Neural cell (in vitro differentiated cells): ENCODE data around the gene SERGEF. TPM values are rescaled to one million over a fixed set of nuclear protein-coding genes. Genes with fewer than 3 reads are reported as not detected.

Experiments used
- H2AFZ ChIP-seq: fragments of 200-600, 300-800 bp; sonication (generic), shearing (Covaris generic); 2 replicates; pipeline ENCODE4 v1.6.0; 2014; ENCODE audit warnings: low read depth, mild to moderate bottlenecking, antibody characterized with exemption, low read length, moderate library complexity
- H3F3A ChIP-seq: fragments of 200-600 bp; shearing (Covaris generic); 2 replicates; pipeline ENCODE4 v1.6.1; 2016; ENCODE audit warnings: mild to moderate bottlenecking, moderate library complexity, mixed read lengths, antibody characterized with exemption, low read length; ENCODE audit not compliant: insufficient read depth, poor library complexity, severe bottlenecking
- H3K27ac ChIP-seq: fragments of 200-600, 300-800 bp; sonication (generic), shearing (Covaris generic); 2 replicates; pipeline ENCODE4 v1.5.1; 2014; ENCODE audit warnings: mild to moderate bottlenecking, low read length, moderate library complexity
- H3K27me3 ChIP-seq: fragments of 300-800, 200-600 bp; sonication (generic), shearing (Covaris generic); 2 replicates; pipeline ENCODE4 v1.6.0; 2014; ENCODE audit warnings: mild to moderate bottlenecking, low read depth, low read length, moderate library complexity; ENCODE audit not compliant: insufficient read depth
- H3K36me3 ChIP-seq: fragments of 300-800, 200-600 bp; sonication (generic), shearing (Covaris generic); 2 replicates; pipeline ENCODE4 v1.5.1; 2014; ENCODE audit warnings: mild to moderate bottlenecking, antibody characterized with exemption, low read length, moderate library complexity; ENCODE audit not compliant: insufficient read depth
- H3K4me2 ChIP-seq: fragments of 300-800, 200-600 bp; sonication (generic), shearing (Covaris generic); 2 replicates; pipeline ENCODE4 v1.6.0; 2014; ENCODE audit warnings: mild to moderate bottlenecking, low read length
- H3K4me3 ChIP-seq: fragments of 300-800, 200-600 bp; sonication (generic), shearing (Covaris generic); 2 replicates; pipeline ENCODE4 v1.5.1; 2014; ENCODE audit warnings: mild to moderate bottlenecking, low read length, moderate library complexity
- H3K79me2 ChIP-seq: fragments of 200-600 bp; shearing (Covaris generic); replicated peaks from 2 replicates; pipeline ENCODE4 v1.6.0; 2014; ENCODE audit warnings: mild to moderate bottlenecking, low read length, moderate library complexity; ENCODE audit not compliant: insufficient read depth
- H3K9ac ChIP-seq: fragments of 300-800, 200-600 bp; sonication (generic), shearing (Covaris generic); 2 replicates; pipeline ENCODE4 v1.6.1; 2016; ENCODE audit warnings: mild to moderate bottlenecking, low read length, mixed read lengths
- H3K9me2 ChIP-seq: fragments of 200-600 bp; shearing (Covaris generic); 2 replicates; pipeline ENCODE4 v1.6.1; 2016; ENCODE audit warnings: mild to moderate bottlenecking, low read length, mixed read lengths; ENCODE audit not compliant: insufficient read depth
- H3K9me3 ChIP-seq: fragments of 200-600, 300-800 bp; sonication (generic), shearing (Covaris generic); 2 replicates; pipeline ENCODE4 v1.6.1; 2016; ENCODE audit warnings: mild to moderate bottlenecking, mixed run types, low read length, moderate library complexity, mixed read lengths
- H4K20me1 ChIP-seq: fragments of 200-600 bp; shearing (Covaris generic); 2 replicates; pipeline ENCODE4 v1.6.1; 2016; ENCODE audit warnings: mild to moderate bottlenecking, mixed run types; ENCODE audit not compliant: insufficient read depth
- EP300 ChIP-seq: fragments of 450-650 bp; conservative IDR thresholded peaks from 2 replicates; pipeline ENCODE4 v1.6.1; 2014; ENCODE audit warnings: antibody characterized with exemption, mild to moderate bottlenecking, moderate library complexity; ENCODE audit not compliant: poor library complexity, severe bottlenecking
- EZH2 ChIP-seq: fragments of 200-600, 300-800 bp; shearing (Covaris generic), sonication (generic); IDR thresholded peaks from 2 replicates; pipeline ENCODE4 v1.6.1; 2014; ENCODE audit warnings: antibody characterized with exemption, low read length, borderline replicate concordance, mild to moderate bottlenecking; ENCODE audit not compliant: insufficient read depth, poor library complexity, severe bottlenecking
- MXI1 ChIP-seq: fragments of 450-650 bp; conservative IDR thresholded peaks from 2 replicates; pipeline ENCODE4 v1.6.1; 2014; ENCODE audit warnings: antibody characterized with exemption, mild to moderate bottlenecking; ENCODE audit not compliant: poor library complexity, severe bottlenecking
- POLR2AphosphoS5 ChIP-seq: IDR thresholded peaks from 2 replicates; pipeline ENCODE4 v1.6.1; 2012
- RAD21 ChIP-seq: fragments of 450-650 bp; conservative IDR thresholded peaks from 2 replicates; pipeline ENCODE4 v1.6.1; 2014; ENCODE audit warnings: antibody characterized with exemption, mild to moderate bottlenecking, moderate library complexity
- SMC3 ChIP-seq: fragments of 450-650 bp; conservative IDR thresholded peaks from 2 replicates; pipeline ENCODE4 v1.6.1; 2014; ENCODE audit warnings: antibody characterized with exemption, mild to moderate bottlenecking, moderate library complexity; ENCODE audit not compliant: poor library complexity
- polyA plus RNA-seq: library from polyadenylated mRNA; depleted of rRNA; stranded (reverse); fragments of >200 nt; gene quantifications from 2 replicates; pipeline ENCODE4 v1.2.3, GENCODE V29; 2014
- TF ChIP-seq, protein P1 (sequence below): IDR thresholded peaks from 2 replicates; pipeline ENCODE4 v1.6.1; 2012; ENCODE audit warnings: borderline replicate concordance
- TF ChIP-seq, protein P2 (sequence below): fragments of 450-650 bp; IDR thresholded peaks from 2 replicates; pipeline ENCODE4 v1.5.1; 2014; ENCODE audit warnings: antibody characterized with exemption, mild to moderate bottlenecking, moderate library complexity; ENCODE audit not compliant: poor library complexity, severe bottlenecking

SERGEF gene
- polyA plus RNA-seq, 1 donor from 2014 or later = 49.6 TPM

DNA sequence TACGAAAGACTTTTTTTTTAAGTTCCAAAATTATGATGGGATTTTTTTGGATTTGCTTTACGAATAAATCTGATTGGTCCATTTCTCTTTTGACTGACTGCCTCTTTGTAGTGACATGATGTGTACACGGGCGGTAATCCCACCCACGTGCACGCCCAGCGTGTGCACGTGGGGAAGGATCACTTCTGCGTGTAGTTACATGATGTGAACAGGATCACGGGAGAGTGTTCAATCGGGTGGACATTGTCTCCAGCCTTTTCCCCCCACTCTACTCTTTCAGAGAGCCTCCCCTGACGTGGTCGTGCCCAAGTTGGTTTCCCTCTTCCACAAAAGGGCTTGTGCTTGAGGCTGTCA is 235.1 kb downstream of the SERGEF start:
- Histone ChIP-seq H3K4me2 (no peak overlapping the region), H3K9ac (no peak overlapping the region), H3K36me3 (no peaks in the 10 kb centered on the region), H4K20me1 (no peaks in the 10 kb centered on the region), H2AFZ (no peak overlapping the region), H3K27me3 (no peaks in the 10 kb centered on the region), H3K79me2 (no peaks in the 10 kb centered on the region), H3F3A (no peaks in the 10 kb centered on the region), H3K9me2 (no peaks in the 10 kb centered on the region), H3K4me3 (no peak overlapping the region), H3K9me3 (no peaks in the 10 kb centered on the region), H3K27ac (no peak overlapping the region)
- TF ChIP-seq MXI1 = no peak
- no peak for TF ChIP-seq EP300
- TF ChIP-seq RAD21 = no peak

GRCh38 chr11:17777086-17777737 is 235.6 kb downstream of the SERGEF start:
- Histone ChIP-seq H3K27me3 (no peaks in the 10 kb centered on the region), H4K20me1 (no peaks in the 10 kb centered on the region), H3F3A (no peaks in the 10 kb centered on the region), H3K9me2 (no peaks in the 10 kb centered on the region), H3K79me2 (no peaks in the 10 kb centered on the region), H3K4me3 (no peak overlapping the region), H3K4me2 (no peak overlapping the region), H3K9ac (no peak overlapping the region), H3K27ac (no peak overlapping the region), H3K36me3 (no peaks in the 10 kb centered on the region), H2AFZ (no peak overlapping the region), H3K9me3 (no peaks in the 10 kb centered on the region)
- TF ChIP-seq, protein P1, sequence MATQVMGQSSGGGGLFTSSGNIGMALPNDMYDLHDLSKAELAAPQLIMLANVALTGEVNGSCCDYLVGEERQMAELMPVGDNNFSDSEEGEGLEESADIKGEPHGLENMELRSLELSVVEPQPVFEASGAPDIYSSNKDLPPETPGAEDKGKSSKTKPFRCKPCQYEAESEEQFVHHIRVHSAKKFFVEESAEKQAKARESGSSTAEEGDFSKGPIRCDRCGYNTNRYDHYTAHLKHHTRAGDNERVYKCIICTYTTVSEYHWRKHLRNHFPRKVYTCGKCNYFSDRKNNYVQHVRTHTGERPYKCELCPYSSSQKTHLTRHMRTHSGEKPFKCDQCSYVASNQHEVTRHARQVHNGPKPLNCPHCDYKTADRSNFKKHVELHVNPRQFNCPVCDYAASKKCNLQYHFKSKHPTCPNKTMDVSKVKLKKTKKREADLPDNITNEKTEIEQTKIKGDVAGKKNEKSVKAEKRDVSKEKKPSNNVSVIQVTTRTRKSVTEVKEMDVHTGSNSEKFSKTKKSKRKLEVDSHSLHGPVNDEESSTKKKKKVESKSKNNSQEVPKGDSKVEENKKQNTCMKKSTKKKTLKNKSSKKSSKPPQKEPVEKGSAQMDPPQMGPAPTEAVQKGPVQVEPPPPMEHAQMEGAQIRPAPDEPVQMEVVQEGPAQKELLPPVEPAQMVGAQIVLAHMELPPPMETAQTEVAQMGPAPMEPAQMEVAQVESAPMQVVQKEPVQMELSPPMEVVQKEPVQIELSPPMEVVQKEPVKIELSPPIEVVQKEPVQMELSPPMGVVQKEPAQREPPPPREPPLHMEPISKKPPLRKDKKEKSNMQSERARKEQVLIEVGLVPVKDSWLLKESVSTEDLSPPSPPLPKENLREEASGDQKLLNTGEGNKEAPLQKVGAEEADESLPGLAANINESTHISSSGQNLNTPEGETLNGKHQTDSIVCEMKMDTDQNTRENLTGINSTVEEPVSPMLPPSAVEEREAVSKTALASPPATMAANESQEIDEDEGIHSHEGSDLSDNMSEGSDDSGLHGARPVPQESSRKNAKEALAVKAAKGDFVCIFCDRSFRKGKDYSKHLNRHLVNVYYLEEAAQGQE = no peak
- no peak for TF ChIP-seq MXI1
- TF ChIP-seq EP300 = no peak
- no peak for TF ChIP-seq RAD21
- TF ChIP-seq, protein P2, sequence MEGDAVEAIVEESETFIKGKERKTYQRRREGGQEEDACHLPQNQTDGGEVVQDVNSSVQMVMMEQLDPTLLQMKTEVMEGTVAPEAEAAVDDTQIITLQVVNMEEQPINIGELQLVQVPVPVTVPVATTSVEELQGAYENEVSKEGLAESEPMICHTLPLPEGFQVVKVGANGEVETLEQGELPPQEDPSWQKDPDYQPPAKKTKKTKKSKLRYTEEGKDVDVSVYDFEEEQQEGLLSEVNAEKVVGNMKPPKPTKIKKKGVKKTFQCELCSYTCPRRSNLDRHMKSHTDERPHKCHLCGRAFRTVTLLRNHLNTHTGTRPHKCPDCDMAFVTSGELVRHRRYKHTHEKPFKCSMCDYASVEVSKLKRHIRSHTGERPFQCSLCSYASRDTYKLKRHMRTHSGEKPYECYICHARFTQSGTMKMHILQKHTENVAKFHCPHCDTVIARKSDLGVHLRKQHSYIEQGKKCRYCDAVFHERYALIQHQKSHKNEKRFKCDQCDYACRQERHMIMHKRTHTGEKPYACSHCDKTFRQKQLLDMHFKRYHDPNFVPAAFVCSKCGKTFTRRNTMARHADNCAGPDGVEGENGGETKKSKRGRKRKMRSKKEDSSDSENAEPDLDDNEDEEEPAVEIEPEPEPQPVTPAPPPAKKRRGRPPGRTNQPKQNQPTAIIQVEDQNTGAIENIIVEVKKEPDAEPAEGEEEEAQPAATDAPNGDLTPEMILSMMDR = no peak
- TF ChIP-seq SMC3 = no peak
- TF ChIP-seq EZH2 = no peak
- no peak for TF ChIP-seq POLR2AphosphoS5
